Ovary (tissue), 3 donors: ENCODE data around the gene RFX3.

Source experiments
- POLR2A ChIP-seq: fragments of 450-650 bp; IDR thresholded peaks from one replicate; pipeline ENCODE4 v1.6.1; 2017; ENCODE audit warnings: antibody characterized with exemption, mild to moderate bottlenecking, moderate library complexity
- TF ChIP-seq, protein P1 (sequence below), 3 donors: fragments of 450-650 bp in 2 of 3; fragments of 200-600 bp in 1 of 3; IDR thresholded peaks; one replicate each; pipeline versions ENCODE4 v1.5.1 to v1.8.0; 2016 to 2022; ENCODE audit warnings: antibody characterized with exemption in 3 of 3, mild to moderate bottlenecking in 1 of 3
- donor health status: DM: no; HTN: no; CAD: no.

DNA sequence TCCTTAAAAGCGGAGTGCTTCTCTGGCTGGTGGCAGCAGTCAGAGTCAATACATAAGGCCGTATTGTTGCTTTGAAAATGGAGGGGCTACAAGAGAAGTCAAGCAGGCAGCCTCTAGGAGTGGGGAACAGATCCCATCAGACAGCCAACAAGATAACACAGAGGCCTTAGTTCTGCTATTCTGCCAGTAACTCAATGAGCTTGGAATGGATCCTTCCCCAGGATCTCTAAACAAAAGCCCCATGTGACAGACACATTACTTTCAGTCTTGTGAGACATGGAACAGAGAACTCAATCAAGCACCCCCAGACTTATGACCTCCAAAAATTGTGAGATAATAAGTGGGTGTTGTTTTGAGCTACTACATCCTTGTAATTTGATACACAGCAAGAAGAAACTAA, 158.6 kb downstream of the RFX3 start:
- TF ChIP-seq, protein P1, sequence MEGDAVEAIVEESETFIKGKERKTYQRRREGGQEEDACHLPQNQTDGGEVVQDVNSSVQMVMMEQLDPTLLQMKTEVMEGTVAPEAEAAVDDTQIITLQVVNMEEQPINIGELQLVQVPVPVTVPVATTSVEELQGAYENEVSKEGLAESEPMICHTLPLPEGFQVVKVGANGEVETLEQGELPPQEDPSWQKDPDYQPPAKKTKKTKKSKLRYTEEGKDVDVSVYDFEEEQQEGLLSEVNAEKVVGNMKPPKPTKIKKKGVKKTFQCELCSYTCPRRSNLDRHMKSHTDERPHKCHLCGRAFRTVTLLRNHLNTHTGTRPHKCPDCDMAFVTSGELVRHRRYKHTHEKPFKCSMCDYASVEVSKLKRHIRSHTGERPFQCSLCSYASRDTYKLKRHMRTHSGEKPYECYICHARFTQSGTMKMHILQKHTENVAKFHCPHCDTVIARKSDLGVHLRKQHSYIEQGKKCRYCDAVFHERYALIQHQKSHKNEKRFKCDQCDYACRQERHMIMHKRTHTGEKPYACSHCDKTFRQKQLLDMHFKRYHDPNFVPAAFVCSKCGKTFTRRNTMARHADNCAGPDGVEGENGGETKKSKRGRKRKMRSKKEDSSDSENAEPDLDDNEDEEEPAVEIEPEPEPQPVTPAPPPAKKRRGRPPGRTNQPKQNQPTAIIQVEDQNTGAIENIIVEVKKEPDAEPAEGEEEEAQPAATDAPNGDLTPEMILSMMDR (IDR thresholded peaks at IDR 0.05) = no peak
- TF ChIP-seq POLR2A = no peak
